Hypothalamus (tissue), 51 donors: ENCODE data around the gene FOXP2.
A peak's percentile ranks its signal among the peaks of the same experiment; 100 is the strongest.
"Not testable (repeated sequence)": the region's sequence is repeated elsewhere in the genome, so short reads cannot be mapped to it uniquely, and the experiment has no call there.

Experiments used
- DNase-seq, 51 donors: peaks; one replicate each; lab custom pipeline; 2025; lab: John Stamatoyannopoulos, UW

FOXP2 gene

GRCh38 chr7:114414156-114415063, at the start of gene FOXP2:
Gene FOXP2, plus strand, starts transcription at chr7:114414815. Its CDS starts 11,697 bp downstream, at chr7:114426512.
- DNase-seq: peak in 1 of 51 donors; percentile 69

DNA sequence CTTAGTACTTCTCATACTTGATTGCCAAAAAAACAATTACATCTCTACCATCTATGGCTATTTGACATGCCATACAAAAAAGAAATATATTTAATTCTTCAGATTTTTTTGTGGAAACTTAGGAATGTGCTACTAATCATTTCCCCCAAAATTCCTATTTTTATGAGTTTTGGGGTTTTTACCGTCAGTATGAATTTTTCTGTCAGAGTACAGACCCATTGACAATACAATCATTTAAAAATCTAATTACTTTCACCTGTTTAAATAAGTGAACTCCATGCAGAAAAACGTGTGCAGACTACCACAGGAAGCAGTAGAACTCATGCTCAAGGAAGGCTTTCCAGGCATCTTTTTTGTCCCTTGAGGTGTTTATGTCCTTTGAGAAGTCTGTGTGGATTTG, 48.8 kb upstream of the FOXP2 start:
- no peak for DNase-seq

DNA sequence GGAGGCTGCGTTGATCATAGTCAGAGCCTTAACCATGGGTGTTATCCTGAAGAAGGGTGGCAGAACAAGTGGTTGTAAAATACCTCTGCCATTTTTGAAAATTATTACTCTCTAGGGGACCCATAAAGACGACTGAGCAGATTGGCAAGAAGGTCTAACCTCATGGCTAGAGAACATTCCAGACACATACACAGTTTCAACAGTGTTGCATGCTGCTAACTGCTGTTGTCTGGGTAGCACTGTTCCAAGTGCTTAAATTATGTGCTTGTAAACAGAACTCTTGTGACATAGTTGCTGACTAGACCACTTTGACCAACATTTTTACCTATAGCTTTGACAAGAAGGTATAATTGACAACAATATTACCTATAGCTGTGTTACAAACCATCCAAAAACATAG, 46.1 kb upstream of the FOXP2 start:
- DNase-seq: no peak

DNA sequence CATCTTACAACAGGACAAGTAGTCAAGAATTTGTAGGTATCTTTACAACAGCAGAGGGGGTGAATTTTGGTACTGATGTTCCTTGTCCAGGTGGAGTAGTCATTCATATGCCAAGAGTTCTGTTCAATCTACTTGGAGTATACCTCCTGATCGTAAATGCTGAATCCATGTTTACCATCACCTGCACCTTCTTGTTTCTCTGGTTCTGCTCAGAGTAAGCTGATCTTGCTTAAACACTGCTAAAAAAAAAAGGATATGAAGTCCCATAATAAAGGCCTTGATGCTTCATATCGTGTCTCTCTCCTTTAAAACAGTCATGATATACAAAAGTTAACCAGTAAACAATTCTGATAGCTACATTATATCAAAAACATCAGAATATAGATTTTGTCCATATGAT, 45.3 kb upstream of the FOXP2 start:
- no peak for DNase-seq

DNA sequence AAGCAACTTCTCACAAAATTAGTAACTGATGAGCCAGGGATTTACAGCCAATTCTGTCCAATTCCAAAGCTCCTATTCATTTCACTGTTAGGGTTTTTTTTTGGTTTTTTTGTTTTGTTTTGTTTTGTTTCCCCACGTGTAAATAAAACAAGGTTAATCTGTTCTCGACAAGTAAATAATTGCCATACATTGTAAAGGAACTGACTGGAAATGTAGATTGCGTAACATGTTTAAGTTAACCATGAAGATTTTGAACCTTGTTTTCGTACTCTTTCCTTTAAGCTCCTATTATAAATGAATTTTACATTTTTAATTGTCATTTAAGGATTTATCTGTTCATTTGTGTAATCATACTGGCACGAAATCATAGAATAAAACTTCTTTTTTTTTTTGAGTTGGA, 42.0 kb upstream of the FOXP2 start:
- no peak for DNase-seq

GRCh38 chr7:114375907-114376306, 38.7 kb upstream of the FOXP2 start:
- DNase-seq: no peak

- not testable (repeated sequence) for DNase-seq
Measured at GRCh38 chr7:114383946-114384345, 30.7 kb upstream of the FOXP2 start.

- not testable (repeated sequence) for DNase-seq
Measured at GRCh38 chr7:114384346-114384745, 30.3 kb upstream of the FOXP2 start.

DNA sequence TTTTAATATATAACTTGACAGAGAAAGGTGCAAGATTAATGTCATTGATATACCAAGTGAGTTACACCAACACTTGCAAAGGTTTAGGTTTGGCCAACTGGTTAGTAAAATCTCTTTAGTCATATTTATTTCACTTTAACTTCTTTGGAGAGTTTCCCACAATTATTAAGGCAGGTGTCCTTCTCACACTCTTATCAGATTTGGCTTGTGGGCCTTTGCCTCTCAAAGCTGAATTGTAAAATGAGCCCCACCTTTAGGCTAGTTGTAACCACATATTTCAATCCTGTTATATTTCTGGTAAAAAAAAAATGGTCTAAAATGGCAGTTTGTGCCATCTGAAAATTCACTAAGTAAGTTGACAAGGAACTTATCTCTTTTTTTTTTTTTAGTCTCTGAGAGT, 26.6 kb upstream of the FOXP2 start:
- DNase-seq: no peak

DNA sequence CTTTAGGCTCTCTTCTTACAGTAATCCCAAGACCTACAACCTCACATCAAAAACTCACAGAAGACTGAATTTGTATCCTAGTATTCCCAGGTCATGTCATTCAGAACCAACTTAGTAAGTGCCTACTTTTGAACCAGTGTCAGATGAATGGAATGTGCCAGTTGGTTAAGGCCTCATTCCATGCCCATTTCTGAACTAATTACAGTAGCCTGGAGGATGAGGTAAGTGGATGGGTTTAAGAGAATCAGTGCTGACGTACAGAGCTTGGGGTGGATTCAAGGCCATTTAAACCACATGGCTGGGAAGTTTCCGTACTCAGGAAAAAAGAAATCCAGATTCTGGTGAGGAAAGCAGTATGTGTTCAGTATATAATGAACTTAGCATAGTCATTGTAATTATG, 21.9 kb upstream of the FOXP2 start:
- no peak for DNase-seq

DNA sequence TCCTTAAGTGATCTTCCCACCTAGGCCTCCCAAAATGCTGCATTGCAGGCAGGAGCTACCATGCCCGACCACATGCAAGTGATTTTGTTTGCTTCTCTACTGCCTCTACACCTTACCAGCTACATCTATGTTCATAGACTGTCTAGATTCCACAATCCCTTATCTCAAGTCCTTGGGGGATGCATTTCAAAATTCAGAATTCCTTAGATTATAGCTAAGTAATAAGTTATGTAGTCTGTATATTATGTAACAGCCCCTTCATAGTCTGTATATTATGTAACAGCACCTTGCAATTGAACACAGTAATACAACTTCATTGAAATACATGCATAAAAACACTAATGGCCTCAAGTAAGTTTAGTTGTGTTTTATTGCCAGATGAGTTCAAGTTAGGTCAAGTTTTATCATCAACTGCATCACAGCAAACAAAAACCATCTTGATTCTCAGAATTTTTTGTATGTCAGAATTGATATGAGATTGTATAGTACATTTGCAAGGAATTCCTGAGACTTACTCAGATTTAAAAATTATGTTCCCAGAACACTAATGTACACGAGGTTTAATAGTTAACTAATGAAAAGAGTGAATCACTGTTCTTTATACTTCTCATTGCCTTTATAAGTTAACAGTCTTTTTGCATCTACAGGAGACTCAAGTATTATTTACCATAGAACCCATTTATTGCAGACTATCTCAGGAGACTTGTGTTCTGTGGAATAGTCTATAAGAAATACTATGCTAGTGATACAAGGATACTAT, 11.6 kb upstream of the FOXP2 start:
- DNase-seq: no peak

GRCh38 chr7:114405427-114405826, 9.2 kb upstream of the FOXP2 start:
- no peak for DNase-seq

DNA sequence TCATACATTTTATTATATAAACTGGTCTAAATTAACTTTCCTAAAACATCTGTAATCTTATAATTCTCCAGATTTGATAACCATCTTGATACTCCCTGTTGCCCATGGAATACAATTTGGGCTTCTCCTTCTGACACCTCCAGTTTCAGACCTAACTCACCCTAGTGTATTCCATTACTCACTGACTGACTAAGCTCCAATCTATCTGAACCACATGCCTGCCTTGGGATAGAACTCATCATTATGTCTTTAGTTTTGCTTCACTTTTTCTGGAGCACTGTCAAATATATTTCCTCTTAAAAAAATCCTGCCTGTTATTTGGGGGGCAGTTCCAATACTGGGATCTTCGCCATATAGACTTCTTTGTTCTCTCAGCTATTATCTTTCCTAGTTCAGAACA, 4.9 kb upstream of the FOXP2 start:
- DNase-seq: no peak

- DNase-seq: no peak
Measured at GRCh38 chr7:114412548-114412947, 2.1 kb upstream of the FOXP2 start.

GRCh38 chr7:114413761-114414155, 857 bp upstream of the FOXP2 start:
- DNase-seq: no peak

- peak in 1 of 51 donors; percentile 34 for DNase-seq
Measured at GRCh38 chr7:114415064-114415989, 712 bp downstream of the FOXP2 start.

DNA sequence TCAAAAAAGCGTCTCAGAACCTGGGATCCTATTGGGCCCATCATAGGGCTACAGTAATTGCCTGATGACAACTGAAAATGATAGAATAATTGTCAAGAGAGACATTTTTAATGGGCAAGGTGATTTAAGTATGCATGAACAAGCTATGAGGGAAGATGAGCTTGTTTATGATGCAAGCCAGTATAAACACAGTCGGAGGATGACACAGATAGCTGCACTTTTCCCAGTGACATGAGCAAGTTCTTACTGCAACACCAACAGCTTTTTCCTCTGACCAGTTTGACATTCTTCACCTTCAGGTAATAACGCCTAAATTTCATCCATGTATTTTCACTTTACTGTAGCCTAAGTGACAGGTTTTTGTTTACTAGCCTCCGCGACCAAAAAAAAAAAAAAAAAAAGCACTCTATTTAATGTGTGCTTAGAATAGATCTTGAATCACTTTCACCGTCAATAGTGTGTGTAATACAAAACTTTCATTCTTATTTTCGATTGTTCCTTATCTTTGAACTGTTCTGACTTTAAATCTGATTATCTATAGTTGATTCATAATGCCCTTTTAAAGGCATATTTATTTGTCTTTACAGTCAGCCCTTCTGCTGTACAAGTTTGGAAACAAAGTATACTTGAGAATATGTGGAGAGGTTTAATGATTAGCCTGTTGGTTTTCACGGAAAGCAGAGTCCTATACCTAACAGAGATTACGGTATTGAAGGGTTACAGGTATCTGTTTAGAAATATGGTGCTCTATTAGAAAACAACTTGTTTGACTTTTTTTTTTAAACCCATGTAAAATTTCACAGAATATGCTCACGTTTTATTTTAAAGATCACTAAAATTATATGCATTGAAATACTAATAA, 1.7 kb downstream of the FOXP2 start:
- no peak for DNase-seq

DNA sequence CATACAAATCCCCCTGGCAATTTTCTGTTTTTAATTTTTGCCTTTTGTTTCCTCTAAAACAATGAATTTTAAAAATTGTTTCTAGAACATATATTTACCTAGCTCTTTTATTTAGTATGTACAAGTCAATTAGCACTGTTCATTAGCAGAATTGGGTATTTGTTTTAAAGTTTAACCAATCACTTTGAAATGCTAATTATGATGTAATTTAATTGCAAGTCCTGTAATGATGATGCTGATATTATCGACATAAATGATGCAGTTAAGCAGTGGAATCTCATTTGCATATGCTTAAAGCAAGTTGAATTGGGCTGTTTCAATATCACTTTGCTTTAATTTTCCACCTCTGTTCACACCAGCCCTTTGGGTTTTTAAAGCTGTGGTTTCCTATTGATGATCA, 2.7 kb downstream of the FOXP2 start:
- no peak for DNase-seq

- no peak for DNase-seq
Measured at GRCh38 chr7:114418117-114418516, 3.5 kb downstream of the FOXP2 start.
